Skin of body (tissue), 2 donors: ENCODE results near the gene B3GNT7. TPM values are rescaled to one million over a fixed set of nuclear protein-coding genes. Genes with fewer than 3 reads are reported as not detected.
"Not testable (repeated sequence)": the region's sequence is repeated elsewhere in the genome, so short reads cannot be mapped to it uniquely, and the experiment has no call there.

Experiments used
- DNase-seq: peaks from one replicate; lab custom pipeline; 2025; lab: John Stamatoyannopoulos, UW
- total RNA-seq: library from RNA; depleted of rRNA; stranded (reverse); fragments of >200 nt; gene quantifications from one replicate; pipeline ENCODE4 v1.2.3, GENCODE V29; 2014

The B3GNT7 gene
- 1.4 TPM for total RNA-seq

DNA sequence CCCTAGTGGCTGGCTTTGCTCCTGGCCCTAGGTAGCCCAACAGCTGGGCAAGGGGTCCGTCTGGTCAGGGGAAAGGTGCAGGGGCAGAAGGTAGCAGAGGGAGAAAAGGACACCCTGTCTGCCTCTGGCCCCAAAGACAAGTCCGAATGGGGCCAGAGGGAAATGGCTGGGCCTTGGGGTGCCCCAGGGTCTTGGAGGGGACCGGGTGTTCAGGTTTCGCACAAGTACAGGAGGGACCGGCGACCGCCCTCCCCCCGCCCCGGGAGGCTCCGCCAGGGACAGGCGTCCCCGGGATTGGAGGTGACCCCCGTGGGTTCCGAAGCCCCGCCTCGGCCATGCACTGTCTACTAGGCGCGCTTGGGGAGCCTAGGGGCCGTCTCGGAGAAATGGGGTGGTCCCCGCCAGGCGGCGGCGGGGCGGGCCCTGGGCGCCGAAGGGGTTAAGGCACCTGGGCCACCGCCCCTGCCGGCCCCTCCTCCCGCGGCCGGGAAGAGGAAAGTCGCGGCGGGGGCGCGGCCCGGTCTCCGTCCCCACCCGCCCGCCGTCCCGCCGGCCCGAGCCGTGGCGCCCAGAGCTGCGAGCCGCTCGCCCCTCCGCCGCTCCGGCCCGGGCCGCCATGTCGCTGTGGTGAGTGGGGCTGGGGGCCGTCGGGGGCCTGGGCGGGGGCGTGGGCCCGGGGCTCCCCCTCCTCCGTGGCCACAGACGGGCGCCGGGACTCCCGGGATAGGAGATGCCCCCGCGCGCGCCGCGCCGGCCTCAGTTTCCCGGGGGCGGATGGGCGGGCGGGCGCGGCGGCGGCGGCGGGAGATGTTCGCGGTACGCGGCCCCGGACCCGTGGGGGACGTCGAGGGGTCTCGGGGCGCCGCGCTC is at the start of gene B3GNT7:
Gene B3GNT7 (plus strand): TSS at position 523 of the 870 bp plus-strand sequence. CDS start 94 bp downstream, at position 617.
- DNase-seq, result no peak

- no peak for DNase-seq
These were observed 48.4 kb upstream of the B3GNT7 start for GRCh38 chr2:231347081-231347480.

GRCh38 chr2:231347638-231348037 is 47.9 kb upstream of the B3GNT7 start:
- no peak for DNase-seq

DNA sequence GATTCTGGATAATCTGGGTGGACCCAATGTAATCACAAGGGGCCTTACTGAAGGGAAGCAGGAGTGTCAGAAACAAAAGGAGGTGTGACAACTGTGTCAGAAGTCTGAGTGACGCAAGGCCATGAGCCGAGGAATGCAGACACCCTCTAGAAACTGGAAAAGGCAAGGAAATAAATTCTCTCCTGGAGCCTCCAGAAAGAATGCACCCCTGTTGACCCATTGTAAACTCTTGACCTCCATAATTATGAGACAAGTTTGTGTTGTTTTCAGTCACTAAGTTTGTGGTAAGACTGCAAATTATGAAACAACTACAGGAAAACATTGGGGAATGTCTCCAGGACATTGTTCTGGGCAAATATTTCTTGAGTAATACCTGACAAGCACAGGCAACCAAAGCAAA is 47.3 kb upstream of the B3GNT7 start:
- no peak for DNase-seq

DNA sequence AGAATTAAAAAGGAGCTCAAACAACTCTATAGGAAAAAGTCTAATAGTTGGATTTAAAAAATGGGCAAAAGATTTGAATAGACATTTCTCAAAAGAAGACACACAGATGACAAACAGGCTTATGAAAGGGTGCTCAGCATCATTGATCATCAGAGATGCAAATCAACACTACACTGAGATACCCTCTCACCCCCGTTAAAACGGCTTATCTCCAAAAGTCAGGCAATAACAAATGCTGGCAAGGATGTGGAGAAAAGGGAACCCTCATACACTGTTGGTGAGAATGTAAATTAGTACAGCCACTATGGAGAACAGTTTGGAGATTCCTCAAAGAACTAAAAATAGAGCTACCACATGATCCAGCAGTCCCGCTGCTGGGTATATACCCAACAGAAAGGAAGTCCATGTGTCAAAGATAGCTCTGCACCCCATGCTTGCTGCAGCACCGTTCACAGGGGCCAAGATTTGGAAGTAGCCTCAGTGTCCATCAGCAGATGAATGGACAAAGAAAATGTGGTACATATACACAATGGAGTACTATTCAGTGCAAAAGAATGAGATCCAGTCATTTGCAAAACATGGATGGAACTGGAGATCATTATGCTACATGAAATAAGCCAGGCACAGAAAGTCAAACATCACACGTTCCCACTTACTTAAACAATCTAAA is 46.7 kb upstream of the B3GNT7 start:
- DNase-seq, result no peak

DNA sequence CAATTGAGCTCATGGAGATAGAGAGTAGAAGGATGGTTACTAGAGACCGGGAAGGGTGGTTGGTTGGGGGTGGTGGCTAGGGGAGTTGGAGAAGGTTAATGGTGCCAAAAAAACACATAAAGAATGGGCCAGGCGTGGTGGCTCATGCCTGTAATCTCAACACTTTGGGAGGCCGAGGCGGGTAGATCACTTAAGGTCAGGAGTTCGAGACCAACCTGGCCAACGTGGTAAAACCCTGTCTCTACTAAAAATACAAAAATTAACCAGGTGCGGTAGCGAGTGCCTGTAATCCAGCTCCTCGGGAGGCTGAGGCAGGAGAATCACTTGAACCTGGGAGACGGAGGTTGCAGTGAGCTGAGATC is 46.2 kb upstream of the B3GNT7 start:
- not testable (repeated sequence) for DNase-seq

GRCh38 chr2:231351648-231352047 is 43.9 kb upstream of the B3GNT7 start:
- no peak for DNase-seq

GRCh38 chr2:231353469-231353868 is 42.0 kb upstream of the B3GNT7 start:
- DNase-seq, result no peak

DNA sequence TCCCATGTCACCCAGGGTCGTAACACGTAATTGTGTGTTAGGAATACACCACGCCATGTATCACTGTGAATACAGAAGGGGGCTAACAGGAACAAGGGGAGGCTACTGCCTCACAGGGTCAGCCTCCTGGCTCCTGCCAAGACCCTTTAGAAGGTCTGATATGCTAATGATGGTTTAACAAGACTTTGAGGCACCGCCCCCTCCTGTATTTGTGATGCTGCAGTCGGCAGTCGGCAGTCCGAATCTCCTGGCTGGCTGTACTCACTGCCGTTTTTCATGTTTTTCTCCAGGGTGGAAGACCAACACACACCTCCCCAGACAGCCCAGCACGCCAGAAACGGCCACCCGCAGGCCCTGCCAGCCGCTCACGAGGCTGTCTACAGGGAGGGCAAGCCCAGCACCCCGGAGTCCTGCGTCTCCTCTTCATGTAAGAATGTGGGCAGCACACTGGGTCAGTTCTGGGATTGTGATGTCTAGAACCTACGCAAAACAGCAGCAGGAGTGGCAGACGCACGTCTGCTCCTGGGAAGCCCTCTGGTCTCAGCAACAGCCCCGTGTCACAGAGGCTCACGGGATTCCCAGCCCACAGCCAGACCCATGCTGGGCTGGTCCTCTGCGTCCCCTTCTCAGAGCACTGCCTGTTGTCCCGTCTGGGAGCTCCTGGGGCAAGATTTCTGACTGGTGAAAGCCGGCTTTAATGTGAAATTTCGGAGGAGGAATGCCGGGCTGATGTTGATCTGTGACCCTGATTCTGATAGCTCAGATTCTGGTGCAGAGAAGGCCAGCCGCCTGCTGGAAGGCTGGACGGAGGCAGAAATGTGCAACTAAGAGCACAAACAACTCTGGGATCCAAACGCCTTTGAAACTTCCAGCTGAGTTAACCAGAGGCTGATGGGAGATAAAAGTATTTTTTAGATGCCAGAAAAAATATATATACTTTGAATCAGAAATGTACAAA is 39.7 kb upstream of the B3GNT7 start:
- no peak for DNase-seq

DNA sequence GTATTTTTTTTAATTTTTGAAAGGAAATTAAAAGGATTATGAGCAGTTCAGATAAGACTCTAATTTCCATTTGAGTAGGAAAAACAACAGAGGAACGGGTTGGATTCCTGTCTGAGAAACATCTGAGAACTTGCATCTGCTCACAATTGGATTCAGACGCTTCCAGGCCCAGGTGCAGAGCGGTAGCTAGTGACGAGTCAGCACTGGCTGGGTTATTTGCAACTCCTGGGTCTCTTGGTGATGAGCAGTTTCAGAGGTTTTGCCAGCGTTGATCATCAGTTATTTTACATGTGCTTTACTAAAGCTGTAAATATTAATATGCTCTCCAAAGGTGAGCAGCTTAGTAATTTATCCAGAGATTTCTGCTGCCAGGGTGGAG is 39.1 kb upstream of the B3GNT7 start:
- DNase-seq, result no peak

- DNase-seq, result no peak
These were observed 38.5 kb upstream of the B3GNT7 start for GRCh38 chr2:231357048-231357447.

GRCh38 chr2:231357931-231358330 is 37.6 kb upstream of the B3GNT7 start:
- no peak for DNase-seq

DNA sequence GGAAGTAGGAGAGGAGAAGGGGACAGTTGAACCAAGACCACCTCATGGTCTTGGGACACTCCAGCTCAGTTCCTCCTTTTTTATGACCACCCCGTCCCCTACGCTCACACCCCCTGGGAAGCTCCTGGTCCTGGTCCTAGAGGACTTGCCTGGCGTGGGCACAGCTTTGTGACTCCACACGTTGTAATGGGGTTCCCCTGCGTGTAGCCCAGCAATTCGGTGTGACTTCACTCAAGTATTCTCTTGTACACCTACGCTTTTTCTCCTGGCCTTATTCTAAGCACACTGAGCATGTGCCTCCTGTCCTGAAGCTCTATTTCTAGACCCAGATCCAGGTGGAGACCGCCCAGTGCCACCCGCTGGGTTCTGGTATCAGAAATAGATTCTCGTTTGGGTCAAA is 36.1 kb upstream of the B3GNT7 start:
- DNase-seq, result no peak

DNA sequence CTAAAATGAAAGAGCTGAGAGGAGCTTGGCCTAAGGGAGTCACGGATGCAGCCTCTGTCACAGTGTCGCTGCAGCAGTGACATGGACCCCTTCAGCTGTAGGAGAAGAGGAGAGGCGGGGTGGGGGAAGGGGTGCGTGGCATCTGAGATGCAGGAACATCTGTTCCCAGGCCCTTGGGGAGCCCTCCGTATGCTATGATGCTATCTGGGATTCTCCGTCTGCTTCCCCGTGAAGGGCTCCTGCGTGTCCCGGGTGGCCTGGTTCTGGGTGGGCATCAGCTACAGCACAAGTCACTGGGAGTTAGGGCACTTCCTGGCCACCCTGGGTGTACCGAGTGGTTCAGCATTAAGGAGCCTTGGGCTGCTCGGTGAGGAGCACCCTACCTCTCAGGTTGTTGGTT is 35.6 kb upstream of the B3GNT7 start:
- DNase-seq, result no peak

DNA sequence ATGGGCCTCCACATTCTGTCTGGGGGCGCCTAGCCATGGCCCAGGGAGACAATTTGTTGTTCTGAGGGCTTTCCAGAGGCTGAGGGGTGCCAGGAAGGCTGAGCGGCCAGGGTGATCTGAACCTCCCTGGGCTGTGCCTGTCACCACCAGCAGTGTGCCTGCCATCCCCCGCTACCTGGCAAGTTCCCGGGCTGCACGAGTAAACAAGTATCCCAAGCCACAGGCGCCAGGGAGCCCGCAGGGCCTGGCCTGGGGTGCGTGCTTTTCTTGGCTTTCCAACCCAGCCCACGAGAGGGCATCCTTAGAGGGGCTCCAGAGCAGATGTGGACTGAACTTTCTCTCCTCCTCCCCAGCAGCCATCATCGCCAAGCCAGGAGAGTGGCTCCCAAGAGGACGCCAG is 35.1 kb upstream of the B3GNT7 start:
- DNase-seq, result no peak

GRCh38 chr2:231360881-231361371 is 34.6 kb upstream of the B3GNT7 start:
- DNase-seq, result no peak

DNA sequence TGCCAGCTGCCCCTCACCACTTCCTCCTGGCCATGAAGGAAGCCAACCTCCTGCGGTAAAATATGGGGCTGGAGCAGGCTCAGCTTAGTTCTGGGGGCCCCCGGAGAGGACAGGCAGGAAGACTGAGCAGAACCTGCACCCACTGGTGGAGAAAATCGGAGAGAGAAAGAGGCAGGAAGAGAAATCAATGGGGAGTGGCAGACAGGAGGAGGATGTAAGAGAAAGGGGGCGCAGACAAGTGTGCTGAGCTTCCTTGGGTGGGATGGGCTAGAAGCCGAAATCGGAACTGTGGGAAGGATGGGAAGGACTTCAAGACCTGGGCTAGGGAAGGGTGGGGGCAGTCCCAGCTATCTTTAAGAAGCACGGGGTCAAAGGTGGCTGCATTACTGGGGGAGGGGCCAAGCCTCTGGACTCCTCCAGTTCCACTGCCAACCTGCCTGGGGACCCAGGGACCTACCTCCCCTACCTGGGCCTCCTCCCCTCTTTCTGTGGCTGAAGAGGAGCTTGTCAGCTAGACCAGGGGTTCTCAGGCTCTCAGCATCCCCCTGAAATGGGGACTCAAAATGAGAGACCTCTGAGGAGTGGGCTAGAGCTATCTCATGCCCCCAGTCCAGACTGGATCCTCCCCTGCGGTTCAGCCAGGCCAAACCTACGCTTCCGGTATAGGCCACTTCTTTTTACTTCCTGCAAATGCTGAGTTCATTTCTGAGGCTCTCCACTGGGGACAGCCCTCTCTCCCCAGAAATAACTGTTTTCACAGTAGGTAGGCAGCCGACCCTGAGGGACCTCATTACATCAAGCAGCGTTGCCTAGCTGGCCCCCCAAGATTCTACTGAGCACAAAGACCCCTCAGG is 33.6 kb upstream of the B3GNT7 start:
- no peak for DNase-seq

- DNase-seq, result no peak
These were observed 32.8 kb upstream of the B3GNT7 start for GRCh38 chr2:231362555-231363184.

DNA sequence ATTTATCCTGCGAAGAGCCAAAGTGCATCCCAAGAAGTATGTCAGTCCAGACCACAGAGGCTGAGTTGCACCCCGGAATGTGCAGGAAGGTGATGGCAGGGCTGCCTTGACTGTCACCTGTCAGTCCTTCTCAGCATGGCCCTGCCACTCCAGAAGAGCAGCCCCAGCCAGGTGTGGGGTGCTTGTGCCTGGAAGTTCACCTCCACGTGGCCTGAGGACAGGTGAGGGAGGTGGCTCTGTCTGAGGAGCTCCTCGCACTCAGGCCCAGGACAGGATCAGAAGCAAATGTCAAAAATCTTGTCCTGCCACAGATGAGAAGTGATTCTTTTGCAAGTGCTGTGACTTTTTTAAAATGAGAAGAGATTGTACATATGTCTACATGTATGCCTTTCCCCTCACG is 31.4 kb upstream of the B3GNT7 start:
- no peak for DNase-seq
